Thyroid gland (tissue), 4 donors: ENCODE results near the gene SMG1.

Experiments
- CTCF ChIP-seq, 6 experiments: fragments of 200-600 bp in 3 of 6; fragments of 450-650 bp in 3 of 6; sonication (generic) in 3 of 6; IDR thresholded peaks; one replicate each; pipeline ENCODE4 v1.5.1; 2016 to 2019; ENCODE audit warnings: antibody characterized with exemption in 6 of 6, mild to moderate bottlenecking in 2 of 6, inconsistent platforms in 1 of 6, moderate library complexity in 1 of 6
- POLR2A ChIP-seq, 2 donors: fragments of 450-650 bp; IDR thresholded peaks; one replicate each; pipeline ENCODE4 v1.6.1; 2017; ENCODE audit warnings: antibody characterized with exemption in 2 of 2, mild to moderate bottlenecking in 2 of 2, moderate library complexity in 1 of 2

- TF ChIP-seq CTCF (IDR thresholded peaks at IDR 0.05) (no peak), POLR2A (IDR thresholded peaks at IDR 0.05) (no peak)
Observed at GRCh38 chr16:18788828-18789514, 137.2 kb downstream of the SMG1 start.
